IPS DF 4.7 (cell line): Measurements from ENCODE around the gene SYTL2.

Source experiments
- DNase-seq: peaks from one replicate; pipeline ENCODE4 v3.0.0-alpha.2; 2013; ENCODE audit warnings: low spot score; ENCODE audit errors: extremely low read depth

The SYTL2 gene

GRCh38 chr11:85826116-85826855 is 15.3 kb upstream of the SYTL2 start:
- no peak for DNase-seq

GRCh38 chr11:85825616-85826015 is 14.7 kb upstream of the SYTL2 start:
- DNase-seq = no peak

GRCh38 chr11:85823816-85824215 is 12.9 kb upstream of the SYTL2 start:
- DNase-seq = no peak

- DNase-seq = no peak
Observed at GRCh38 chr11:85822814-85823213, 11.9 kb upstream of the SYTL2 start.

GRCh38 chr11:85821636-85822035 is 10.7 kb upstream of the SYTL2 start:
- DNase-seq = no peak

- no peak for DNase-seq
Observed at GRCh38 chr11:85819441-85819840, 8.5 kb upstream of the SYTL2 start.

- DNase-seq = no peak
Observed at GRCh38 chr11:85815186-85815931, 4.4 kb upstream of the SYTL2 start.

- no peak for DNase-seq
Observed at GRCh38 chr11:85813721-85814120, 2.8 kb upstream of the SYTL2 start.

GRCh38 chr11:85811624-85812023 is 683 bp upstream of the SYTL2 start:
- no peak for DNase-seq

- DNase-seq = no peak
Observed at GRCh38 chr11:85810521-85810870, 445 bp downstream of the SYTL2 start.

- no peak for DNase-seq
Observed at GRCh38 chr11:85809863-85810262, 1.1 kb downstream of the SYTL2 start.

GRCh38 chr11:85809191-85809590 is 1.8 kb downstream of the SYTL2 start:
- DNase-seq = no peak

GRCh38 chr11:85806876-85807275 is 4.1 kb downstream of the SYTL2 start:
- no peak for DNase-seq

GRCh38 chr11:85806016-85806415 is 4.9 kb downstream of the SYTL2 start:
- DNase-seq = no peak

- DNase-seq = no peak
Observed at GRCh38 chr11:85805387-85805786, 5.6 kb downstream of the SYTL2 start.

GRCh38 chr11:85803920-85804319 is 7.0 kb downstream of the SYTL2 start:
- no peak for DNase-seq

GRCh38 chr11:85803303-85803702 is 7.6 kb downstream of the SYTL2 start:
- no peak for DNase-seq

GRCh38 chr11:85801527-85801926 is 9.4 kb downstream of the SYTL2 start:
- no peak for DNase-seq

- no peak for DNase-seq
Observed at GRCh38 chr11:85800595-85801342, 10.2 kb downstream of the SYTL2 start.

GRCh38 chr11:85799142-85799541 is 11.8 kb downstream of the SYTL2 start:
- no peak for DNase-seq

GRCh38 chr11:85798361-85798760 is 12.6 kb downstream of the SYTL2 start:
- DNase-seq = no peak
